PC-9 (cell line): ENCODE results near the gene MPIG6B.

ENCODE experiments used
- CTCF ChIP-seq: fragments of 200-600 bp; sonication (generic); conservative IDR thresholded peaks from 2 replicates; pipeline ENCODE4 v1.6.1; 2017; ENCODE audit warnings: mixed run types, antibody characterized with exemption, mild to moderate bottlenecking, moderate library complexity
- EZH2 ChIP-seq: fragments of 200-600 bp; sonication (generic); IDR thresholded peaks from 2 replicates; pipeline ENCODE4 v1.8.0; 2017; ENCODE audit warnings: antibody characterized with exemption, low read depth

GRCh38 chr6:31692353-31692752, 30.8 kb upstream of the MPIG6B start:
- no peak for TF ChIP-seq CTCF
- no peak for TF ChIP-seq EZH2
